ENCODE measurements around the gene WASF2.

WASF2 gene

GRCh38 chr1:27527890-27528817 lies 38.2 kb upstream of the WASF2 start:
- TF ChIP-seq, protein P1, sequence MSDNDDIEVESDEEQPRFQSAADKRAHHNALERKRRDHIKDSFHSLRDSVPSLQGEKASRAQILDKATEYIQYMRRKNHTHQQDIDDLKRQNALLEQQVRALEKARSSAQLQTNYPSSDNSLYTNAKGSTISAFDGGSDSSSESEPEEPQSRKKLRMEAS (IDR thresholded peaks at IDR 0.05): peak; percentile 50
- TF ChIP-seq, protein P2, sequence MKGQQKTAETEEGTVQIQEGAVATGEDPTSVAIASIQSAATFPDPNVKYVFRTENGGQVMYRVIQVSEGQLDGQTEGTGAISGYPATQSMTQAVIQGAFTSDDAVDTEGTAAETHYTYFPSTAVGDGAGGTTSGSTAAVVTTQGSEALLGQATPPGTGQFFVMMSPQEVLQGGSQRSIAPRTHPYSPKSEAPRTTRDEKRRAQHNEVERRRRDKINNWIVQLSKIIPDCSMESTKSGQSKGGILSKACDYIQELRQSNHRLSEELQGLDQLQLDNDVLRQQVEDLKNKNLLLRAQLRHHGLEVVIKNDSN (IDR thresholded peaks at IDR 0.05): no peak
- TF ChIP-seq ZBTB7A (IDR thresholded peaks at IDR 0.05; ENCODE audit: low read depth) (peak; percentile 74), TAF1 (IDR thresholded peaks at IDR 0.05; ENCODE audit: low read depth) (0 out of 2 replicates have a peak, but pooled peaks have one; percentile 52), TEAD4 (IDR thresholded peaks at IDR 0.05) (no peak), EP300 (IDR thresholded peaks at IDR 0.05; ENCODE audit: borderline replicate concordance) (peak; percentile 56), CEBPB (IDR thresholded peaks at IDR 0.05) (no peak), YY1 (IDR thresholded peaks at IDR 0.05; ENCODE audit: low read depth) (peak; percentile 57; the same call in 1 of the 2 replicates), RAD21 (IDR thresholded peaks at IDR 0.05; ENCODE audit: low read depth) (no peak), NFIC (IDR thresholded peaks at IDR 0.05) (no peak; the same call in 1 of the 2 replicates), CREB1 (IDR thresholded peaks at IDR 0.05; ENCODE audit: low read depth) (no peak), FOXM1 (IDR thresholded peaks at IDR 0.05; ENCODE audit: borderline replicate concordance, low read depth) (no peak), EGR1 (IDR thresholded peaks at IDR 0.05) (peak; percentile 16; the same call in 1 of the 2 replicates), TCF12 (IDR thresholded peaks at IDR 0.05; ENCODE audit: low read depth) (peak; percentile 61; the same call in 1 of the 2 replicates)
- TF ChIP-seq, protein P3, sequence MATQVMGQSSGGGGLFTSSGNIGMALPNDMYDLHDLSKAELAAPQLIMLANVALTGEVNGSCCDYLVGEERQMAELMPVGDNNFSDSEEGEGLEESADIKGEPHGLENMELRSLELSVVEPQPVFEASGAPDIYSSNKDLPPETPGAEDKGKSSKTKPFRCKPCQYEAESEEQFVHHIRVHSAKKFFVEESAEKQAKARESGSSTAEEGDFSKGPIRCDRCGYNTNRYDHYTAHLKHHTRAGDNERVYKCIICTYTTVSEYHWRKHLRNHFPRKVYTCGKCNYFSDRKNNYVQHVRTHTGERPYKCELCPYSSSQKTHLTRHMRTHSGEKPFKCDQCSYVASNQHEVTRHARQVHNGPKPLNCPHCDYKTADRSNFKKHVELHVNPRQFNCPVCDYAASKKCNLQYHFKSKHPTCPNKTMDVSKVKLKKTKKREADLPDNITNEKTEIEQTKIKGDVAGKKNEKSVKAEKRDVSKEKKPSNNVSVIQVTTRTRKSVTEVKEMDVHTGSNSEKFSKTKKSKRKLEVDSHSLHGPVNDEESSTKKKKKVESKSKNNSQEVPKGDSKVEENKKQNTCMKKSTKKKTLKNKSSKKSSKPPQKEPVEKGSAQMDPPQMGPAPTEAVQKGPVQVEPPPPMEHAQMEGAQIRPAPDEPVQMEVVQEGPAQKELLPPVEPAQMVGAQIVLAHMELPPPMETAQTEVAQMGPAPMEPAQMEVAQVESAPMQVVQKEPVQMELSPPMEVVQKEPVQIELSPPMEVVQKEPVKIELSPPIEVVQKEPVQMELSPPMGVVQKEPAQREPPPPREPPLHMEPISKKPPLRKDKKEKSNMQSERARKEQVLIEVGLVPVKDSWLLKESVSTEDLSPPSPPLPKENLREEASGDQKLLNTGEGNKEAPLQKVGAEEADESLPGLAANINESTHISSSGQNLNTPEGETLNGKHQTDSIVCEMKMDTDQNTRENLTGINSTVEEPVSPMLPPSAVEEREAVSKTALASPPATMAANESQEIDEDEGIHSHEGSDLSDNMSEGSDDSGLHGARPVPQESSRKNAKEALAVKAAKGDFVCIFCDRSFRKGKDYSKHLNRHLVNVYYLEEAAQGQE (IDR thresholded peaks at IDR 0.05; ENCODE audit: low read depth): no peak

DNA sequence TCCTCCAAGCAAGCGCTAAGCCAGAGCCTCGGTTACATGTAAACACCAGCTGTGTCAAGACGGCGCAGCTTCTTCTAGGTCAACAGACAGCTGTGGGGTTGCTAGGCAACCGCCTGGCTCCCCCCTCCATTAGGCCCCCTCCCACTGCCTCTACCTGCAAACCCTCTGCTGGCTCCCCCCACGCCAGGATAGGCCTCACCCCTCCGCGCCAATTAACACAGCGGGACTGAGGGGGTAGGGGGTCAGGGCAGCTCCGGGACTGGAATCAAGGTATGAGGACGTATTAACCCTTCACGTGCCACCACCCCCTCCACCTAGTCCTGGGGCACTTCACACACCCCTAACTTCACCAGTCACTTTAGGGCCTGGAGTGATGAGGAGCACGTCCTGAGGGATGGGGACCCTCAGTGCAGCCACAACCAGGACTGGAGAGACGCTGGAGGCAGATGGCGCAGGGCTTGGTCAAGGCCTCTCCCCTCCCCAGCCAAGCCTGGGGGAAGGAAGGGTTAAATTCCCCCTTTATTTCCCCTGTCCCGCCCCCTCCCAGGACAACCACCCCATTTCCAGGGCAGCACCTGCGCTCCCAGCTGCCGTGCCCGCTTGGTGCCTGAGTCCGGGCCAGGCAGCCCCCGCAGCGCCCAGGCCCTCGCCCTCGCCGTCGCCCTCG lies 37.4 kb upstream of the WASF2 start:
- TF ChIP-seq CEBPB (IDR thresholded peaks at IDR 0.05) (no peak), EP300 (IDR thresholded peaks at IDR 0.05; ENCODE audit: borderline replicate concordance) (0 out of 2 replicates have a peak, but pooled peaks have one; percentile 49), NFIC (IDR thresholded peaks at IDR 0.05) (no peak), TAF1 (IDR thresholded peaks at IDR 0.05; ENCODE audit: low read depth) (no peak), RAD21 (IDR thresholded peaks at IDR 0.05; ENCODE audit: low read depth) (no peak), TEAD4 (IDR thresholded peaks at IDR 0.05) (0 out of 2 replicates have a peak, but pooled peaks have one; percentile 38), ZBTB7A (IDR thresholded peaks at IDR 0.05; ENCODE audit: low read depth) (peak; percentile 79), EGR1 (IDR thresholded peaks at IDR 0.05) (0 out of 2 replicates have a peak, but pooled peaks have one; percentile 7), FOXM1 (IDR thresholded peaks at IDR 0.05; ENCODE audit: borderline replicate concordance, low read depth) (no peak), CREB1 (IDR thresholded peaks at IDR 0.05; ENCODE audit: low read depth) (no peak), YY1 (IDR thresholded peaks at IDR 0.05; ENCODE audit: low read depth) (no peak), TCF12 (IDR thresholded peaks at IDR 0.05; ENCODE audit: low read depth) (no peak)
- TF ChIP-seq, protein P3 (IDR thresholded peaks at IDR 0.05; ENCODE audit: low read depth): no peak
- TF ChIP-seq, protein P1 (IDR thresholded peaks at IDR 0.05): peak; percentile 34
- TF ChIP-seq, protein P2 (IDR thresholded peaks at IDR 0.05): no peak

DNA sequence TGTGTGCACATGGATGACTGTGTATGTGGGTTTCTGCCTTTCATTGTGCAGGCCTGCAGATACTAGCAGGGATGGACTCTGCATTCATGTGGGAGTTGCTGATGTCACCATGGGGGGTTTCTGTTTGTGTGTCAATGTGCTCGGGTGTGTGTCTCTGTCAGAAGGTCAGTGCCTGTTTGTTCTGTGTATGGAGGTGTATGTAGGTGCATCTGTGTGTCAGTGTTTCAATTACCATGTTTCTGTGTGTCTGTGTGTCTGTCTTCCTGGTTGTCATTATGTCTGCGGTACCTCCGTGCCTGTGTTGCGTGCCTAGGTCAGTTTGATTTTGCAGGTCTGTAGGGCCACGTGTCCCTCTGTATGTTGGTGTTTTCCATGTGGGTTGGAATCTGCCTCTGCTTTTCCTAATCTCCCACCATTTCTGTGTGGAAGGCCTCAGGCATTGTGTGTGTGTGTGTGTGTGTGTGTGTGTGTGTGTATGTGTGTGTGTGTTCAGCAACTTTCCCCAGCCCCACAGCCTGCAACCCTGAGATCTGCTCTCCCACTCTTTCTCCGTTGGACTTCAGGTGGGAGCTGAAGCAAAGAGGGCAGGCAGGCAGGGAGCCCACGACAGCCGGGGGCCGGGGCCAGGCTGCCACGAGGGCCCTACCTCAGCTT lies 36.7 kb upstream of the WASF2 start:
- TF ChIP-seq EP300 (IDR thresholded peaks at IDR 0.05; ENCODE audit: borderline replicate concordance) (no peak), ZBTB7A (IDR thresholded peaks at IDR 0.05; ENCODE audit: low read depth) (no peak), NFIC (IDR thresholded peaks at IDR 0.05) (no peak), CEBPB (IDR thresholded peaks at IDR 0.05) (no peak), FOXM1 (IDR thresholded peaks at IDR 0.05; ENCODE audit: borderline replicate concordance, low read depth) (no peak), CREB1 (IDR thresholded peaks at IDR 0.05; ENCODE audit: low read depth) (no peak), YY1 (IDR thresholded peaks at IDR 0.05; ENCODE audit: low read depth) (no peak), EGR1 (IDR thresholded peaks at IDR 0.05) (no peak), RAD21 (IDR thresholded peaks at IDR 0.05; ENCODE audit: low read depth) (no peak), TAF1 (IDR thresholded peaks at IDR 0.05; ENCODE audit: low read depth) (no peak), TEAD4 (IDR thresholded peaks at IDR 0.05) (no peak)
- TF ChIP-seq, protein P2 (IDR thresholded peaks at IDR 0.05): no peak
- TF ChIP-seq, protein P3 (IDR thresholded peaks at IDR 0.05; ENCODE audit: low read depth): no peak
- TF ChIP-seq, protein P1 (IDR thresholded peaks at IDR 0.05): no peak

All from Ishikawa (cell line).